ENCODE results near the gene PRKX. TPM values are rescaled to one million over a fixed set of nuclear protein-coding genes. Genes with fewer than 3 reads are reported as not detected.

Gene PRKX
- total RNA-seq, 1 experiment from 2014 or later = 20.5 TPM

DNA sequence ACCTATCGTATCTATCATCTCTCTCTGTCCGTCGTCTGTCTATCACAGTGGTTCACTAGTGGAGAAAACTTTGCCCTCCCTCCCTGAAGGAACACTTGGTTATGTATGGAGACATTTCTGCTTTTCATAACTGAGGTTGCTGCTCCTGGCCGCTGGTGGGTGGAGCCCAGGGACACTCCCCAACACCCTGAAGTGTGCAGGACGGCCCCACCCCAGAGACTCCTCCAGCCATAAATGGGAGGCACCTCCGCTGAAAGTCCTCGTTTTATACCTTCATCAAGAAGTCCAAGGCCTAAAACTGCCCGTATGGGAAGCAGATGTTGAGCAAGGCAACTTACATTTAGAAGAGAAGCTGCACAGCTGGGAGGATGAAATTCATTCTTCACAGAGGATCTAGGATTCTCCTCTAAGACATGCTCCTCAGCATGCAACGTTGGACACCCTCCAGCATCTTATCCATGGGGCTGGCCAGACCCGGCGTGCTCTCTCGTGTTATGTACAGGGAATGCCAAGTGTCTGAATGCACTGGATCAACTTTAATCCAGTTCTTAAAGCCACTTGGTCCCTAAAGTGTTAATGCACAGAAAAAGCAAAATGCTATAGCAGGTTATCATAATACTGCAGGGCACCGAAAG is 43.5 kb downstream of the PRKX start:
- ChIA-PET POLR2A (no interaction called here), CTCF (no interaction called here)
- in situ Hi-C loops (cut with HindIII; ENCODE audit: low pct_unique_long_range_greater_than_20kb, low sequenced_read_pairs) = no loop called here
- intact Hi-C loops (cut with micrococcal nuclease; ENCODE audit: unreplicated experiment) = no loop called here
- no peak for DNase-seq (ENCODE audit: low read depth, low spot score)
- H3K36me3 ChIP-seq (ENCODE audit: control insufficient read depth, insufficient read depth, low read length) = no peaks in the 10 kb centered on the region
- H3K4me3 ChIP-seq (ENCODE audit: low read depth in 2 of 2, low read length in 2 of 2) = no peak overlapping the region
- H3K27ac ChIP-seq (ENCODE audit: low read length) = no peak overlapping the region
- no peaks in the 10 kb centered on the region for H3K27me3 ChIP-seq (ENCODE audit: control insufficient read depth, insufficient read depth, low read length)
- no peaks in the 10 kb centered on the region for H3K4me1 ChIP-seq (ENCODE audit: control insufficient read depth, insufficient read depth, low read length)
- no TSS peak for BruUV-seq (replicated peaks)
- no peak for ATAC-seq
- H3K9me3 ChIP-seq (ENCODE audit: control insufficient read depth, insufficient read depth, low read depth, low read length) = no peaks in the 10 kb centered on the region
- TF ChIP-seq, protein P1, sequence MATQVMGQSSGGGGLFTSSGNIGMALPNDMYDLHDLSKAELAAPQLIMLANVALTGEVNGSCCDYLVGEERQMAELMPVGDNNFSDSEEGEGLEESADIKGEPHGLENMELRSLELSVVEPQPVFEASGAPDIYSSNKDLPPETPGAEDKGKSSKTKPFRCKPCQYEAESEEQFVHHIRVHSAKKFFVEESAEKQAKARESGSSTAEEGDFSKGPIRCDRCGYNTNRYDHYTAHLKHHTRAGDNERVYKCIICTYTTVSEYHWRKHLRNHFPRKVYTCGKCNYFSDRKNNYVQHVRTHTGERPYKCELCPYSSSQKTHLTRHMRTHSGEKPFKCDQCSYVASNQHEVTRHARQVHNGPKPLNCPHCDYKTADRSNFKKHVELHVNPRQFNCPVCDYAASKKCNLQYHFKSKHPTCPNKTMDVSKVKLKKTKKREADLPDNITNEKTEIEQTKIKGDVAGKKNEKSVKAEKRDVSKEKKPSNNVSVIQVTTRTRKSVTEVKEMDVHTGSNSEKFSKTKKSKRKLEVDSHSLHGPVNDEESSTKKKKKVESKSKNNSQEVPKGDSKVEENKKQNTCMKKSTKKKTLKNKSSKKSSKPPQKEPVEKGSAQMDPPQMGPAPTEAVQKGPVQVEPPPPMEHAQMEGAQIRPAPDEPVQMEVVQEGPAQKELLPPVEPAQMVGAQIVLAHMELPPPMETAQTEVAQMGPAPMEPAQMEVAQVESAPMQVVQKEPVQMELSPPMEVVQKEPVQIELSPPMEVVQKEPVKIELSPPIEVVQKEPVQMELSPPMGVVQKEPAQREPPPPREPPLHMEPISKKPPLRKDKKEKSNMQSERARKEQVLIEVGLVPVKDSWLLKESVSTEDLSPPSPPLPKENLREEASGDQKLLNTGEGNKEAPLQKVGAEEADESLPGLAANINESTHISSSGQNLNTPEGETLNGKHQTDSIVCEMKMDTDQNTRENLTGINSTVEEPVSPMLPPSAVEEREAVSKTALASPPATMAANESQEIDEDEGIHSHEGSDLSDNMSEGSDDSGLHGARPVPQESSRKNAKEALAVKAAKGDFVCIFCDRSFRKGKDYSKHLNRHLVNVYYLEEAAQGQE (IDR thresholded peaks at IDR 0.05; ENCODE audit: insufficient read depth in 1 of 2, low read depth in 2 of 2, low read length in 1 of 2) = no peak
- no peak for TF ChIP-seq POLR2AphosphoS5 (IDR thresholded peaks at IDR 0.05; ENCODE audit: low read depth, low read length)
- no peak for TF ChIP-seq SIN3A (IDR thresholded peaks at IDR 0.05; ENCODE audit: borderline replicate concordance, insufficient read depth, low read depth, low read length)
- TF ChIP-seq, protein P2, sequence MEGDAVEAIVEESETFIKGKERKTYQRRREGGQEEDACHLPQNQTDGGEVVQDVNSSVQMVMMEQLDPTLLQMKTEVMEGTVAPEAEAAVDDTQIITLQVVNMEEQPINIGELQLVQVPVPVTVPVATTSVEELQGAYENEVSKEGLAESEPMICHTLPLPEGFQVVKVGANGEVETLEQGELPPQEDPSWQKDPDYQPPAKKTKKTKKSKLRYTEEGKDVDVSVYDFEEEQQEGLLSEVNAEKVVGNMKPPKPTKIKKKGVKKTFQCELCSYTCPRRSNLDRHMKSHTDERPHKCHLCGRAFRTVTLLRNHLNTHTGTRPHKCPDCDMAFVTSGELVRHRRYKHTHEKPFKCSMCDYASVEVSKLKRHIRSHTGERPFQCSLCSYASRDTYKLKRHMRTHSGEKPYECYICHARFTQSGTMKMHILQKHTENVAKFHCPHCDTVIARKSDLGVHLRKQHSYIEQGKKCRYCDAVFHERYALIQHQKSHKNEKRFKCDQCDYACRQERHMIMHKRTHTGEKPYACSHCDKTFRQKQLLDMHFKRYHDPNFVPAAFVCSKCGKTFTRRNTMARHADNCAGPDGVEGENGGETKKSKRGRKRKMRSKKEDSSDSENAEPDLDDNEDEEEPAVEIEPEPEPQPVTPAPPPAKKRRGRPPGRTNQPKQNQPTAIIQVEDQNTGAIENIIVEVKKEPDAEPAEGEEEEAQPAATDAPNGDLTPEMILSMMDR (IDR thresholded peaks at IDR 0.05) = no peak
- TF ChIP-seq TCF7L2 (IDR thresholded peaks at IDR 0.05; ENCODE audit: low read depth, low read length) = no peak

DNA sequence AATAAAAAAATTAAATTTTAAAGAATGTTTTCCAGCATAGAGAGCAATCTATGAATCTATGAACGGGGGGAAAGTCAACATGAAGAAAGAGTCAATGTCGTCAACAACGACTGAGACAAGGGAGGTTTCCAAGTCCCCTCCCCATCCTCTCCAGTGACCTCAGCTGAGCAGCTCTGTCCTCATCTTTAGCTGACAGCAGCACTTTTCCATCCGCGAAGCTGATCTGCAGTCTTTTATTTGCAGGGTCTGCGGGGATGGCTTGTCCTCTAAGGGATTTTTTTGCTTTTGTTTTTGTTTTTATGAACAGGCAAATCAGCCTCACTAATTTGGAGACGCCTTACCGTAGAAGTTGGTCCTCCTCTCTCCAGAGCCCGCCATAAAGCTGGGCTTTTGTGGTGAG is 46.5 kb downstream of the PRKX start:
- no peak for ATAC-seq
- Histone ChIP-seq H3K36me3 (ENCODE audit: control insufficient read depth, insufficient read depth, low read length) (no peaks in the 10 kb centered on the region), H3K9me3 (ENCODE audit: control insufficient read depth, insufficient read depth, low read depth, low read length) (no peaks in the 10 kb centered on the region), H3K4me3 (ENCODE audit: low read depth in 2 of 2, low read length in 2 of 2) (no peak overlapping the region), H3K27ac (ENCODE audit: low read length) (no peak overlapping the region), H3K4me1 (ENCODE audit: control insufficient read depth, insufficient read depth, low read length) (no peaks in the 10 kb centered on the region), H3K27me3 (ENCODE audit: control insufficient read depth, insufficient read depth, low read length) (no peaks in the 10 kb centered on the region)
- TF ChIP-seq POLR2AphosphoS5 (IDR thresholded peaks at IDR 0.05; ENCODE audit: low read depth, low read length) = no peak
- TF ChIP-seq SIN3A (IDR thresholded peaks at IDR 0.05; ENCODE audit: borderline replicate concordance, insufficient read depth, low read depth, low read length) = no peak
- TF ChIP-seq, protein P2 (IDR thresholded peaks at IDR 0.05) = no peak
- TF ChIP-seq TCF7L2 (IDR thresholded peaks at IDR 0.05; ENCODE audit: low read depth, low read length) = no peak
- TF ChIP-seq, protein P1 (IDR thresholded peaks at IDR 0.05; ENCODE audit: insufficient read depth in 1 of 2, low read depth in 2 of 2, low read length in 1 of 2) = no peak
- no TSS peak for BruUV-seq (replicated peaks)
- POLR2A ChIA-PET = no interaction called here
- no peak for DNase-seq (ENCODE audit: low read depth, low spot score)
- CTCF ChIA-PET = no interaction called here
- intact Hi-C loops (cut with micrococcal nuclease; ENCODE audit: unreplicated experiment) = no loop called here
- in situ Hi-C loops (cut with HindIII; ENCODE audit: low pct_unique_long_range_greater_than_20kb, low sequenced_read_pairs) = no loop called here
